A172 (cell line): ENCODE results near the gene STK4. TPM values are rescaled to one million over a fixed set of nuclear protein-coding genes. Genes with fewer than 3 reads are reported as not detected.

Experiments used
- DNase-seq: peaks from one replicate; pipeline ENCODE4 v3.0.0-alpha.2; 2015; ENCODE audit warnings: low spot score
- total RNA-seq: library from RNA; depleted of rRNA; stranded (reverse); fragments of >200 nt; shearing (Covaris generic); gene quantifications from 2 replicates; pipeline ENCODE4 v1.2.3, GENCODE V29; 2014; rRNA removed

Gene STK4
- total RNA-seq, 1 experiment from 2014 or later, result 21.3 TPM

GRCh38 chr20:45111799-45112471 is 145.6 kb downstream of the STK4 start:
- DNase-seq, result no peak

- no peak for DNase-seq
Measured at GRCh38 chr20:45112754-45113153, 146.4 kb downstream of the STK4 start.

- no peak for DNase-seq
Measured at GRCh38 chr20:45113865-45114264, 147.6 kb downstream of the STK4 start.

- no peak for DNase-seq
Measured at GRCh38 chr20:45114465-45115385, 148.4 kb downstream of the STK4 start, which contains the start of gene WFDC5. WFDC5 (minus strand) TSS chr20:45115174; CDS start chr20:45115083, 91 bp downstream.

- no peak for DNase-seq
Measured at GRCh38 chr20:45115386-45115774, 149.1 kb downstream of the STK4 start.

- no peak for DNase-seq
Measured at GRCh38 chr20:45115829-45116228, 149.5 kb downstream of the STK4 start.

GRCh38 chr20:45117581-45117980 is 151.3 kb downstream of the STK4 start:
- no peak for DNase-seq

- no peak for DNase-seq
Measured at GRCh38 chr20:45118028-45118427, 151.7 kb downstream of the STK4 start.

GRCh38 chr20:45119556-45120266 is 153.4 kb downstream of the STK4 start:
- DNase-seq, result no peak

- no peak for DNase-seq
Measured at GRCh38 chr20:45121388-45121787, 155.1 kb downstream of the STK4 start.

GRCh38 chr20:45124365-45124764 is 158.1 kb downstream of the STK4 start, which contains the start of gene WFDC12:
WFDC12 (minus strand) TSS chr20:45124465; CDS start chr20:45124447, 18 bp downstream.
- no peak for DNase-seq

- DNase-seq, result peak; percentile 27
Measured at GRCh38 chr20:45128099-45128498, 161.8 kb downstream of the STK4 start.

Other genes starting within 250 kb of the STK4 start
- gene KCNK15, start 220.6 kb upstream of the STK4 start, total RNA-seq, result 0.62 TPM in 1 of 2 replicates, not detected in the other
- gene RIMS4, start 156.0 kb upstream of the STK4 start, total RNA-seq, result 0.02 TPM in 1 of 2 replicates, not detected in the other
- gene YWHAB, start 80.8 kb upstream of the STK4 start, total RNA-seq, result 101 and 108 TPM in 2 replicates
- 6.0 and 9.1 TPM in 2 replicates for gene PABPC1L, start 56.5 kb upstream of the STK4 start, total RNA-seq
- 105 and 107 TPM in 2 replicates for gene TOMM34, start 6.1 kb upstream of the STK4 start, total RNA-seq
- gene KCNS1, start 134.6 kb downstream of the STK4 start, total RNA-seq, result not detected in 2 replicates
- gene WFDC5, start 148.7 kb downstream of the STK4 start, total RNA-seq, result not detected in 2 replicates
- not detected in 2 replicates for gene WFDC12, start 158.0 kb downstream of the STK4 start, total RNA-seq
- not detected in 2 replicates for gene PI3, start 208.4 kb downstream of the STK4 start, total RNA-seq
- not detected in 2 replicates for gene SEMG1, start 240.5 kb downstream of the STK4 start, total RNA-seq